ENCODE data around the gene MTCL1.

The MTCL1 gene

GRCh38 chr18:8763611-8764010, 58.3 kb downstream of the MTCL1 start:
- Histone ChIP-seq H3K4me1 (ENCODE audit: control insufficient read depth in 1 of 2, insufficient read depth in 2 of 2, low read length in 2 of 2) (no peaks in the 10 kb centered on the region), H4K91ac (ENCODE audit: low read depth, low read length) (no peak overlapping the region), H3K4me2 (ENCODE audit: low read length) (no peak overlapping the region), H3K14ac (ENCODE audit: low read length) (no peak overlapping the region), H4K12ac (ENCODE audit: low read depth, low read length) (no peak overlapping the region), H2AK5ac (ENCODE audit: low read length) (no peak overlapping the region), H3K27ac (ENCODE audit: low read depth, low read length) (no peak overlapping the region), H3K18ac (ENCODE audit: low read length) (no peak overlapping the region), H3K4me3 (ENCODE audit: low read depth, low read length) (no peak overlapping the region), H2BK12ac (ENCODE audit: low read length) (no peak overlapping the region), H4K8ac (ENCODE audit: low read depth, low read length) (no peak overlapping the region), H3K79me1 (ENCODE audit: low read length) (no peaks in the 10 kb centered on the region), H3K9me3 (ENCODE audit: insufficient read depth, low read depth, low read length) (peaks cover 6% of the 10 kb centered on the region), H2BK5ac (ENCODE audit: low read depth, low read length, poor library complexity) (no peak overlapping the region), H3K9ac (ENCODE audit: low read length) (no peak overlapping the region), H2AFZ (ENCODE audit: insufficient read depth, low read length, poor library complexity) (no peak overlapping the region), H2BK120ac (ENCODE audit: insufficient read depth, low read length, poor library complexity) (no peak overlapping the region), H3K36me3 (ENCODE audit: control insufficient read depth in 1 of 2, insufficient read depth in 2 of 2, low read length in 2 of 2) (peaks cover 0 to 3% of the 10 kb centered on the region in 2 experiments), H3K23ac (ENCODE audit: low read length) (no peak overlapping the region), H3K79me2 (ENCODE audit: control insufficient read depth, insufficient read depth, low read length, poor library complexity) (no peaks in the 10 kb centered on the region), H3K4ac (ENCODE audit: low read depth, low read length) (no peak overlapping the region), H3K27me3 (ENCODE audit: insufficient read depth, low read length) (no peaks in the 10 kb centered on the region)
- WGBS (ENCODE audit: extremely low coverage, insufficient coverage, insufficient read length): no CpG with 5 or more reads among the region's 2 CpGs
- DNase-seq: no peak

- Histone ChIP-seq H3K9me3 (ENCODE audit: insufficient read depth, low read depth, low read length) (peaks cover 8% of the 10 kb centered on the region), H4K8ac (ENCODE audit: low read depth, low read length) (no peak overlapping the region), H2AFZ (ENCODE audit: insufficient read depth, low read length, poor library complexity) (no peak overlapping the region), H3K27me3 (ENCODE audit: insufficient read depth, low read length) (no peaks in the 10 kb centered on the region), H3K18ac (ENCODE audit: low read length) (no peak overlapping the region), H2BK5ac (ENCODE audit: low read depth, low read length, poor library complexity) (no peak overlapping the region), H3K23ac (ENCODE audit: low read length) (no peak overlapping the region), H3K79me2 (ENCODE audit: control insufficient read depth, insufficient read depth, low read length, poor library complexity) (no peaks in the 10 kb centered on the region), H2BK120ac (ENCODE audit: insufficient read depth, low read length, poor library complexity) (no peak overlapping the region), H3K4me3 (ENCODE audit: low read depth, low read length) (no peak overlapping the region), H2BK12ac (ENCODE audit: low read length) (no peak overlapping the region), H4K12ac (ENCODE audit: low read depth, low read length) (no peak overlapping the region), H3K4ac (ENCODE audit: low read depth, low read length) (no peak overlapping the region), H3K27ac (ENCODE audit: low read depth, low read length) (no peak overlapping the region), H3K9ac (ENCODE audit: low read length) (no peak overlapping the region), H3K14ac (ENCODE audit: low read length) (no peak overlapping the region), H2AK5ac (ENCODE audit: low read length) (no peak overlapping the region), H3K36me3 (ENCODE audit: control insufficient read depth in 1 of 2, insufficient read depth in 2 of 2, low read length in 2 of 2) (peaks cover 0 to 3% of the 10 kb centered on the region in 2 experiments), H3K4me2 (ENCODE audit: low read length) (no peak overlapping the region), H3K4me1 (ENCODE audit: control insufficient read depth in 1 of 2, insufficient read depth in 2 of 2, low read length in 2 of 2) (no peaks in the 10 kb centered on the region), H4K91ac (ENCODE audit: low read depth, low read length) (no peak overlapping the region), H3K79me1 (ENCODE audit: low read length) (no peaks in the 10 kb centered on the region)
- WGBS (ENCODE audit: extremely low coverage, insufficient coverage, insufficient read length): no CpG with 5 or more reads among the region's 11 CpGs
- no peak for DNase-seq
Measured at GRCh38 chr18:8765783-8766463, 60.6 kb downstream of the MTCL1 start.

- Histone ChIP-seq H2BK12ac (ENCODE audit: low read length) (no peak overlapping the region), H3K79me1 (ENCODE audit: low read length) (no peaks in the 10 kb centered on the region), H3K4me1 (ENCODE audit: control insufficient read depth in 1 of 2, insufficient read depth in 2 of 2, low read length in 2 of 2) (no peaks in the 10 kb centered on the region), H2BK5ac (ENCODE audit: low read depth, low read length, poor library complexity) (no peak overlapping the region), H4K91ac (ENCODE audit: low read depth, low read length) (no peak overlapping the region), H2BK120ac (ENCODE audit: insufficient read depth, low read length, poor library complexity) (no peak overlapping the region), H3K18ac (ENCODE audit: low read length) (no peak overlapping the region), H3K4me2 (ENCODE audit: low read length) (no peak overlapping the region), H4K8ac (ENCODE audit: low read depth, low read length) (no peak overlapping the region), H3K27ac (ENCODE audit: low read depth, low read length) (no peak overlapping the region), H3K27me3 (ENCODE audit: insufficient read depth, low read length) (no peaks in the 10 kb centered on the region), H3K36me3 (ENCODE audit: control insufficient read depth in 1 of 2, insufficient read depth in 2 of 2, low read length in 2 of 2) (peaks cover 0 to 3% of the 10 kb centered on the region in 2 experiments), H2AFZ (ENCODE audit: insufficient read depth, low read length, poor library complexity) (no peak overlapping the region), H2AK5ac (ENCODE audit: low read length) (no peak overlapping the region), H3K79me2 (ENCODE audit: control insufficient read depth, insufficient read depth, low read length, poor library complexity) (no peaks in the 10 kb centered on the region), H4K12ac (ENCODE audit: low read depth, low read length) (no peak overlapping the region), H3K14ac (ENCODE audit: low read length) (no peak overlapping the region), H3K9me3 (ENCODE audit: insufficient read depth, low read depth, low read length) (peaks cover 8% of the 10 kb centered on the region), H3K4me3 (ENCODE audit: low read depth, low read length) (no peak overlapping the region), H3K23ac (ENCODE audit: low read length) (no peak overlapping the region), H3K4ac (ENCODE audit: low read depth, low read length) (no peak overlapping the region), H3K9ac (ENCODE audit: low read length) (no peak overlapping the region)
- WGBS (ENCODE audit: extremely low coverage, insufficient coverage, insufficient read length): no CpG with 5 or more reads among the region's 2 CpGs
- no peak for DNase-seq
Measured at GRCh38 chr18:8766559-8767293, 61.4 kb downstream of the MTCL1 start.

GRCh38 chr18:8767340-8767739, 62.0 kb downstream of the MTCL1 start:
- WGBS (ENCODE audit: extremely low coverage, insufficient coverage, insufficient read length): no CpG with 5 or more reads among the region's 4 CpGs
- Histone ChIP-seq H3K23ac (ENCODE audit: low read length) (no peak overlapping the region), H3K79me2 (ENCODE audit: control insufficient read depth, insufficient read depth, low read length, poor library complexity) (no peaks in the 10 kb centered on the region), H2BK12ac (ENCODE audit: low read length) (no peak overlapping the region), H3K4me3 (ENCODE audit: low read depth, low read length) (no peak overlapping the region), H4K12ac (ENCODE audit: low read depth, low read length) (no peak overlapping the region), H2BK120ac (ENCODE audit: insufficient read depth, low read length, poor library complexity) (no peak overlapping the region), H3K27ac (ENCODE audit: low read depth, low read length) (no peak overlapping the region), H3K18ac (ENCODE audit: low read length) (no peak overlapping the region), H4K8ac (ENCODE audit: low read depth, low read length) (no peak overlapping the region), H2AK5ac (ENCODE audit: low read length) (no peak overlapping the region), H3K4ac (ENCODE audit: low read depth, low read length) (no peak overlapping the region), H3K4me1 (ENCODE audit: control insufficient read depth in 1 of 2, insufficient read depth in 2 of 2, low read length in 2 of 2) (no peaks in the 10 kb centered on the region), H3K4me2 (ENCODE audit: low read length) (no peak overlapping the region), H2BK5ac (ENCODE audit: low read depth, low read length, poor library complexity) (no peak overlapping the region), H4K91ac (ENCODE audit: low read depth, low read length) (no peak overlapping the region), H3K14ac (ENCODE audit: low read length) (no peak overlapping the region), H3K27me3 (ENCODE audit: insufficient read depth, low read length) (no peaks in the 10 kb centered on the region), H3K36me3 (ENCODE audit: control insufficient read depth in 1 of 2, insufficient read depth in 2 of 2, low read length in 2 of 2) (peaks cover 0 to 3% of the 10 kb centered on the region in 2 experiments), H2AFZ (ENCODE audit: insufficient read depth, low read length, poor library complexity) (no peak overlapping the region), H3K9ac (ENCODE audit: low read length) (no peak overlapping the region), H3K79me1 (ENCODE audit: low read length) (no peaks in the 10 kb centered on the region), H3K9me3 (ENCODE audit: insufficient read depth, low read depth, low read length) (peaks cover 5% of the 10 kb centered on the region)
- DNase-seq: no peak

All from trophoblast cell (in vitro differentiated cells and primary cell).